ENCODE results near the gene DOC2A. TPM values are rescaled to one million over a fixed set of nuclear protein-coding genes. Genes with fewer than 3 reads are reported as not detected.
A peak's percentile ranks its signal among the peaks of the same experiment; 100 is the strongest.
"Not testable (repeated sequence)": the region's sequence is repeated elsewhere in the genome, so short reads cannot be mapped to it uniquely, and the experiment has no call there.

Gene DOC2A
- 24.7 and 29.6 TPM in 2 replicates for polyA plus RNA-seq (2014; cell fraction: cytosol; rRNA removed)
- polyA plus RNA-seq (2014; cell fraction: nucleus; rRNA removed), result 172 and 188 TPM in 2 replicates

DNA sequence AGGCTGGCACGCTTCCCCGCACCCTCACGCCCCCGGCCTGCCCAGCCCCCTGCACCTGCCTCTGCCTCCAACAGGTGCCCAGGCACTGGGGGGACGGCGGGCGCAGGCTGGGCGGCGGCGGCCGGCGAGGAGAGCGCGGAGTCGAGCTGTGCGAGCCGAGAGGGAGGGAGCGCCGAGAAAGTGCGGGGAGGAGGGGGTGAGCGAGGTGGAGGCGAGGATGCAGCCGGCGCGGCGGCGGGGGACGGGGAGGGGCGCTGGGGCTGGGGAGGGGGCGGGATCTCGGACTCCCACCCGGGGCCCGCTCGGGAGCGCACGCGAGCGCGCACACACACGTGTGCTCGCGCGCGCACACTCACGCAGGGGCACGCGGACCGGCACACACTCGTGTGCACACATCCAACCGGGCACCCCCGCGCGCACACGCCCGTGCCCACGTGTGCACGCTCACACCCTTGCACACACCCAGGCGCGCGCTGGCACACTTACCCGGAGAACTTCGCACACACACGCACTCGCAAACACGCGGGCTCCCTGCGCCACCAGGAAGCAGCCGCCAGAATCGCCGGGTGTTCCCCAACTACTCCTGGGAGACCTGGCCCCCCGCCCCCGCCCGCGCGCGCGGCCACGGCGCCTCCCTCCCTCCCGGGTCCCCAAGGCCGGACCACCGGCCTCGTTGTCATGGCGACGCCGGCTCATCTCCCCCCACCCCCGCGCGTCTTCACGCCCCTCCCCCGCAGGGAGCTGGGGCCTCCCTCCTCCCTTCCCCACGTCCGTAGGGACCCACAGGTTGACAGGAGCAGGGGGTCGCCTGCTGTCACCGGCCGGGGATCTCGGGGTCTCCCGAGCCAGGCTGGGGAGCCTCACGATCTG is at the start of gene DOC2A:
Gene DOC2A, minus strand, starts transcription at position 184 of the 870 bp plus-strand sequence. CDS start 805 bp downstream, outside the sequence.
- peak; percentile 67 for DNase-seq (ENCODE audit: low spot score)

DNA sequence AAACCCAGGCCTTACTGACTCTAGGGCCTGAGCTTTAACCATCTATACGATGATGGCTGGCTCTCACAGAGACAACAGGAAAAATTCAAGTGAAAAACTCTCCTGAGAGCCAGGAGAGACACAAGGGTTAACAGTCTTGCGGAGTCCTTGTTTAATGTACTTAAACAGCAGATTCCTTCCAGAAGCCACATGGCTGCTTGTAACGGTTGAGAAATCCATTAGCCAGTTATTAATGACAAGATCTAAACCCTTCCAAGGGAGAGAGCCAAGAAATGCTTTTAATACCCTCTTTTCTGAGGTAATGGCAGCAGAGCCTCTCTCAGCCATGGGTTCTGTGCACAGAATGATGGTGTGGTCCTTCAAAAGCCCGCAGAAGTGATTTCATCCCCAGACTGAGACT is 49.5 kb upstream of the DOC2A start:
- DNase-seq (ENCODE audit: low spot score), result no peak

DNA sequence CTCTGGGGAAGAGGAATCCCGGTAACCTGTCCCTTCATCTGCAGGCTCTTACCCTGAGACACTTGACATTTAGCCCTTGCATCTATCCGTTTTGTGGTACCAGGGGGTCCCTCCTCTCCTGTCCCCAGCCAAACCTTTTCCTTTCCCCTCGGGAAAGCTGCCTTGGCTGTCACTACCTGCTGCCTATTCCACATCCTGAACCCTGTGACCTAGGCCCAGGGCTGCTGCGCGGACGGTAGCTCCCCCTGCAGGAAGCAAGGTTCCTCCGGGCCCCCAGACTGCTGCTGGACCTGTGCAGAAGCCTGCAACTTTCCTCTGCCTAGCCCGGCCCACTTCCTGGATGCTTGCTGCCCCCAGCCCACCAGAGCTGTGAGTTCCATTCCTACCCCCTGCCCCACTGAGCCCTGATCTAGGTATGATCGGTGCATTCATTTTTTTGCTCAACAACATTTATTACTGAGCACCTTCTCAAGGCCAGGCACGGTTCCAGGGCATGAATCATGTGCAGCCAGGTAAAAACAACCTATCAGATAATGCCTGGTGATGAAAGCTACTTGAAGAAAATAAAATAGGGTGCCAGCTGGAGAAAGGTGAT is 44.2 kb upstream of the DOC2A start:
- peak; percentile 52 for DNase-seq (ENCODE audit: low spot score)

DNA sequence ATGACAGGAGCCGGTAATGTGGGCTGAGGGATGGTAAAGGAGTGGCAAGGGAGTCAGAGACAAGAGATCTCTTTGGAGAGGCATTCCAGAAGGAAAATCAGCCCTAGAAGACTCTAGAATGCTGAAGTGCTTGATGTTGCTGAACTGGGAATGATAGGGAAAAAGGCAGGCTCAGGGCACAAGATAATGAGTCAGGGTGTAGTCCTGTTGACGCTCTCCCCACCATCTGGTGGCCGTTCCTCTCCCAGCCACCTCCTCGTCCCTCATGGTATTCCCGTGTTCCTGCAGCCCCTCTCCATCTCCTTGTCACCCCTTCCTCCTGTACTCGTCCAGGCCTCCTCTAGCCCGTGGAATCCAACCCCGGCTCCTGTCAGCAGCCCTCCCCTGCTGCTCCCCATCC is 43.6 kb upstream of the DOC2A start:
- no peak for DNase-seq (ENCODE audit: low spot score)

DNA sequence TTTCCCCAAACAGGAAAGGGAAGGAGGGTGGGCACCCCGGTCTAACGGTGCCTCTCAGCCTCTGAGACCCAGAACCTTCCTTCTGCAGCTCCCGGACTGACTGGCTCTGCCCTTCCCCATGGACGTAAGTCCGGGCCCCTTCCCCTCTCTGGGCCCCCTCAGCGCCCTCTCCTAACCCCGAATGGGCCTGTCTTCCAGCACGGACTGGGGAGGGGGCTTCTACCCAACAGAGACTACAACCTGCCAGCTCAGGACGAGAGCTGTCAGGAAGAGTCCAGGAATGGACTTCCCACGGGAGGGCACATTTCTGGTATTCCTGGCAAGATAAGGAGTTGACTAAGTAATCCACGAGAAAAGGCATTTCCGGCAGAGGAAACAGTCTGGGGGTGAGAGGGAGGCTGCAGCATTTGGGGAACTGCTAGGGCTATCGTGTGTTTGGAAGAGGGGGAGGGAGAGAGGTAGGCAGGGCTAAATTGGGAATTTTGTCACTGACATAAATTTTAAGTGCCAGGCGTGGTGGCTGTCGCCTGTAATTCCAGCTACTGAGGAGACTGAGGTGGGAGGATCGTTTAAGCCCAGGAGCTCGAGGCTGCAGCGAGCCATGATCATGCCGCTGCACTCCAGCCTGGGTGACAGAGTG is 42.7 kb upstream of the DOC2A start:
- DNase-seq (ENCODE audit: low spot score), result no peak

DNA sequence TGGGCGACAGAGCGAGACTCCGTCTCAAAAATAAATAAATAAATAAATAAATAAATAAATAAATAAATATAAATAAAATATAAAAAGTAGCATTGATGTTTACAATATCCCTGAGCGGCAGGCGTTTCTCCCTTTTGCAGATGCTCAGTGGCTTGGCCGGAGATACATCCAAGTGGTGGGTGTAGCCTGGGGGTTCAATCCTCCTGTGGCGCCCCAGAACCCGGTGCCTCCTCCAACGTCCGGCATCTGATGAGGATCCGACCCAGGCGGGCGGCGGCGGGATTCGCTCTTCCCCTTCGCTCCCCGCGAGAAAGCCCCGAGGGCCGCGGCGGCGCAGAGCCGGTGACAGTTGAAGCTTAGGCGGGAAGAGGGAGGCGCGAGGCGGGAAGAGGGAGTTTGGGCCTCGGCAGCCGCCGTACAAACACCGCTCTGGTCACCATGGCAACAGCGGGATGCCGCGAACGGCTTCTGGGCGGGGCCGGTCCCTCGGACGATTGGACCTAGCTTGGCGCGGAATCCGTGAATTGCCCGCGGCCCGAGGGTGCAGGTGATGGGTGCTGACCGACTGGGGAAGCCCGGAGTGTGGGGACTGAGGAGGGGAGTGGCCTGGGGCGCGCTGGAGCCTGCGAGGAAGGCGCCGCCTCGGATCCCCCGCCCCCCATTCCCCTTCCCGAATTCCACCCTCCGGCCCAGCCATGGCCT is 42.0 kb upstream of the DOC2A start:
- DNase-seq (ENCODE audit: low spot score), result peak; percentile 90

DNA sequence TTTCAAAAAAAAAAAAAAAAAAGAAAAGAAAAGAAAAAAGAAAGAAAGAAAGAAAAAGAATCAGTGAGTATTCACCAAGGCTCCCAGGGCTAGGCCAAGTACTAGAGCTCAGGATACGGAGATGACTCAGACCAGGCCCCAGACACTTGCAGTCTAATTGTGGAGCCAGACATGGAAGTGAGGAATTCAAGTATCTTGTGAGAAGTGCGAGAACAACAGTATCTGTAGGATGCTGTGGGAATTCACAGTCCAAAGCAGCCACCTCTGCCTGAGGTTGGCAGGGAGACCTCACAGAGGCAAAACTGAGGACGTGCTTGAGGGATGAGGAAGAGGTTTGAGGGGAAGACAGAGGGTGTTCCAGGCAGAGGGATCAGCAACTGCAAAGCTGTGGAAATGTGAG is 40.7 kb upstream of the DOC2A start:
- no peak for DNase-seq (ENCODE audit: low spot score)

DNA sequence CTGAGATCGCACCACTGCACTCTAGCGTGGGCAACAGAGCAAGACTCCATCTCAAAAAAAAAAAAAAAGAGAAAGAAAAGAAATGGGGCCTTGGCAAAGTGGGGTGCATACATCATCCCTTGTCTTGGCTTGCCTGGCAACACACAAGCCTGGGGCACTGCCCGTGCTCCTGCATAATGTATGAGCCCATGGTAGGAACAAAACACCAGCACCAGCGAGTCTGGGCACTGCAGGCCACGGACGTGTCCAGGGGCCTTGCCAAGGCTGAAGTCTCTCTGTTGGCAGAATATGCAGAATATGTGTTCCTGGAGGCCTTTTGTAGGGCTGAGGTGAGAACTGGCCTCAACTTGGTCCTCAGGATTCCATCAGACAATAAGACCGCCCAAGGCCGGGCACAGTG is 39.0 kb upstream of the DOC2A start:
- no peak for DNase-seq (ENCODE audit: low spot score)

DNA sequence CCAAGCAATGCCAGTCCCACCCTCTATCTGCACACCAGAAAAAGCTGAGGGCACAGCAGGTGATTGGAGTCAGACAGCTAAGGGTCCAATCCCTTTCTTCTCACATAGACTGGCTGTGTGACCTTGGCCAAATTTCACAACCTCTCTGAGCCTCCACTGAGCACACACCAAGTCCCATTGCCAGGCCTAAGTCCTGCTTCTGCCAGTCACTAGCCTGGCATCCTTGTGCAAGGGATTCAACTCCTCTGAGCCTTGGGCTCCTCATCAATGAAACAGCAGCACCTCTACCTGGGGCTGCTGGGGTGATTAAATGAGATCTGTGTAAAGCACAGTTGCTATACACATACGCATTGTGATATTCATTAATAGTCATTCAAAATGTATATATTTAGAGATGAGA is 35.8 kb upstream of the DOC2A start:
- DNase-seq (ENCODE audit: low spot score), result no peak

DNA sequence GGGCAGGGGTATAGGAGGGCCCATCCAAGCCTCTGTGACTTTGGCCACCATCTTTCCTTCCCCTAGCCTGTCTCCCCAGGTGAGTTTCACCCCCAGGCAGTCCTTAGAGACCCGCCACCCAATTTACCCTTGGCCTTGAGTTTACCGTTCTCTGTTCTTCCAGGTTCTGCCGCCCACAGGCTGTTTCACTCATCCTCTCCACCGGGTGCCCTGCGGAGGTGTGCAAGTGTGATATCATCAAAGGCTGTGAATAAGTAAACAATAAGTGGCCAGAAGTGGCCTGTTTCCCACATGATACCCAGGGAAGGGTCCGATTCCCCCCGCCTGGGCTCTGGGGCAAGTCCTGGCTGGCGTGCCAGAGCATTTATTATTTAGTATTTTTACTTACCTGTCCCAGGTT is 35.4 kb upstream of the DOC2A start:
- DNase-seq (ENCODE audit: low spot score), result no peak

DNA sequence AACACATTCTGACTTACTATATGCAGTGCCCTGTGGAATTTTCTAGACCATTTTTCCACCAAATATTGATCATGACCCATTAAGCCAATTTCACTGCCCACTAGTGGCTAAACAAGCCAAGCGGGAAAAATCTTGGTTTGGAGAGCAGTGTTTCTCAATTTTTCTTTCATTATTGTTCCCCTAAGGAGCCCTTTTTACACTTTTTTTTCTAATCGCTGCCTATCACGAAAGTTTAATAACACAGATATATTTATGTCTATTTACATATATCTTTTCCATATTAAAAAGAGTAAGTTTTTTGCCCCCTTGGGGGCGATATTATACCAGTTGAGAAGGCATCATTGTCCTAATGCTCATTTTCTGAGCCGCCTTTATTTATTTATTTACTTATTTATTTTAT is 31.0 kb upstream of the DOC2A start:
- no peak for DNase-seq (ENCODE audit: low spot score)

DNA sequence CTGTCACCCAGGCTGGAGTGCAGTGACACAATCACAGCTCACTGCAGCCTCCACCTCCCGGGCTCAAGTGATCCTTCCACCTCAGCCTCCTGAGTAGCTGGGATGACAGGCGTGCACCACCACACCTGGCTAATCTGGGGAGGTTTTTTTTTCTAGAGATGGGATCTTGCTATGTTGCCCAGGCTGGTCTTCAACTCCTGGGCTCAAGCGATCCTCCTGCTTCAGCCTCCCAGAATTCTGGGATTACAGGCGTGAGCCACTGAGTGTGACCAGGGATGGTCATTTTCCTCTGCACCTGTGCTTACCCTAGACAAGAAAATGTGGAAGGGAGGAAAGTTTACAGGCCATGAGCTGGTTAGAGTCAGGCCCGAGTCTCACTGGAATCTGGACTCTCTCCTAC is 29.9 kb upstream of the DOC2A start:
- DNase-seq (ENCODE audit: low spot score), result not testable (repeated sequence)

DNA sequence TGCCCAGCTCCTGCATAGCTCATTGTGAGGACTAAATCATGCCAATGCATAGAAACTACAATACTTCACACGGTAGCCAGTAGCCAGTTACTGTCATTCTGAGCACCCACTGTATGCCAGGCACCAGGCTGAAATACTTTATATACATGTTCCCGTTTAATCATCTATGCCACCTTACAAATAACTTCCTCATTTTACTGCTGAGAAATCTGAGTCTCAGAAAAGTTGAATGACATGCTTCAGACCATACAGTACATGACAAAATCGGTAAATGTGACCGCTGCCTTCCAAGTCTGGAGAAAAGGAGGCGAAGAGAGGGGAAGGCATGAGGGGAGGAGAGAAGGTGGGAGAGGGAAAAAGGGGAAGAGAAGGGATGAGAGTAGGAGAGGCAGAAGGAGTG is 29.4 kb upstream of the DOC2A start:
- no peak for DNase-seq (ENCODE audit: low spot score)

DNA sequence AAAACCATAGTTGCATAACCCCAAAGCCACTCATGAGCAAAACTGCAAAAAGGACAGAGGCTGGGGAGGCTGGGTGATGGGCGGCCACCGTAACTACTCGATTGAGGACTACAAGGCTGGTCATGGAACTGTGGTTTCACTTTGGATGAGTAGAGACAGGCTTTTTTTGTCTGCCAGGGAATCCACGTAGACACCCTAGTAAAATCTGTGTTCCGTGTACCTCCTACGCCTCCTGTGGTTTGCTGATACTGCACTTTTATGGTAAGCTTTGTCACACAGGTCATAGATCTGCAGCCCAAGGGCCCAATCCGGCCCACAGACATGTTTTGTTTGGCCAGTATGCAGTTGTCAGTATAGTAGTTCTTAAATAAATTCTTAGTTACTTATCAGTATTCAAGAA is 22.4 kb upstream of the DOC2A start:
- DNase-seq (ENCODE audit: low spot score), result no peak

DNA sequence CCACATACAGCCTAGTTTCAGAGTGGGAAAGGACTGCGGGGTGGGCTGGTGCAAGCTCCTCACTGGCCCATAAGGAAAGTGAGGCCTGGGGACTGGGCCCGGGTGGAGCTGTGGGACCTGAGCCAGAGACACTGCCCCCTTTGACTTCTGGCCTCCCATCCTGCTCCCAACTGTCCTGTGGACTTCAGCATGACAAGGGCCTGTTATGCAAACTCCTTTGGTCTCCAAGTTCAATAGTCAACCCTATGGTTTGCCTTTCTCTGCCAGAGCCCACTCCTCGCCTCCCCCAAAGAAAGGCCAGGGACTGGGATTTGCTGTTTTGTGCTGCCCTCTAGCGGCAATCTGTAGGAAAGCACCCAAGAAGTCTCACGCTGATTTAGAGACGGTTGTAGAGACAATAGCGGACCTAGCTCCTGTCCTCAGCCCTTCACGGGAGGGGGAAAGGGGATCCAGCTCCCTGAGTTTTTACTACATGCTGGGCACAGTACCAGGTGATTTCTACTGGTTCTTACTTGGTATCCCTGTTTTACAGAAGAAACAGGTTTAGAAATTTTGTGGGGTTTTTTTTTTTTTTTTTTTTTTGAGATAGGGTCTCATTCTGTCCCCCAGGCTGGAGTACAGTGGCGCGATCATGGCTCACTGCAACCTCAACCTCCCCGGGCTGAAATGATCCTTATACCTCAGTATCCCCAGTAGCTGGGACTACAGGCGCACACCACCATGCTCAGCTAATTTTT is 21.4 kb upstream of the DOC2A start:
- DNase-seq (ENCODE audit: low spot score), result peak; percentile 90

DNA sequence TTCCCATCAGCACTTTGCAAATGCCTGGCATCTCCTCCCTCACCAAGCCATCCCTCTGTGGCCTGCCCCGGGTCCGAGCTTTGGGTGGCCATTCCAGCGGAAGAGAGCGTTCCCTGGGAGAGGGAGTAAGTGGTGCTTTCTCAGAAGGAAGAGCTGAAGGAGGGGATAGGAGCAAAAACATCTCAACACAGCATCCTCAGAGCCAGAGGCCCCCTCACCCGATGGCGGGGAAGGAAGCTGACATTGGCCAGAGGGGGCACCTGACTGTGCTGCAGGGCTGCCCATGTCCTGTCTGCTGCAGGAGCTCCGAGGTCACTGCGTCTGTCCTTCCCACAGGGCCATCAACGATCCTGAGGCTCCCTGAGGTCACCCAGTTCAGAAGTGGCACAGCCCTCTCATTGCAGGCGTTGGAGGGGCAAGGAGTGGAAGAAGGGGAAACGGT is 20.7 kb upstream of the DOC2A start:
- no peak for DNase-seq (ENCODE audit: low spot score)

DNA sequence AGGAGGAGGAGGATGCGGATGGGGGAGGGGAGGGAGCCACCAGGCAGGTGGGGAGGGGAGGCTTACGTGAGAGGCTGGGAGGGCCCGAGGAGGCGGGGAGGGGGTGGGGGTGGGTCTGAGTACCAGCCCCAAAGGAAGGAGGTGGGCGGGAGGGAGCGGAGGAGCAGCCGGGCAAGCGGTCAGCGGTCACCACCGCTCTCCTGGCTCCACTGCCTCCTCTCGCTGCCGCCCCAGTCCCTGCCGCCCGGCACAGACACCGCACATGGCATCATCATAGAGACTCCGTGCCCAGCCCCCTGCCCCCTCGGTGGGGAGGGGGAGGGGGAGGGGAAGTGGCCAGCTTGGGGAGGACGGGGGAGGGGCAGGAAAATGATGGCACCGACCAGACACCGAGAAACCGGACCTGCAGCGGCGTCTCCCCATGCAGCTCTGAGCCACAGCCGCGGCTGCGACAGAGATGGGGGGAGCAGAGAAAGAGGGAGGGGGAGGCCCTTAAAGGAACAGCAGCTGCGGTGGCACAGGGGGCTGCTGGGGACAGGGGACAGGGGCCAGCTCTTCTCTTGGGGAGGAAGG is 20.1 kb upstream of the DOC2A start, which contains the start of gene TLCD3B:
Gene TLCD3B, minus strand, starts transcription at position 431 of the 573 bp plus-strand sequence. CDS start 744 bp downstream, outside the sequence.
- DNase-seq (ENCODE audit: low spot score), result peak; percentile 62

DNA sequence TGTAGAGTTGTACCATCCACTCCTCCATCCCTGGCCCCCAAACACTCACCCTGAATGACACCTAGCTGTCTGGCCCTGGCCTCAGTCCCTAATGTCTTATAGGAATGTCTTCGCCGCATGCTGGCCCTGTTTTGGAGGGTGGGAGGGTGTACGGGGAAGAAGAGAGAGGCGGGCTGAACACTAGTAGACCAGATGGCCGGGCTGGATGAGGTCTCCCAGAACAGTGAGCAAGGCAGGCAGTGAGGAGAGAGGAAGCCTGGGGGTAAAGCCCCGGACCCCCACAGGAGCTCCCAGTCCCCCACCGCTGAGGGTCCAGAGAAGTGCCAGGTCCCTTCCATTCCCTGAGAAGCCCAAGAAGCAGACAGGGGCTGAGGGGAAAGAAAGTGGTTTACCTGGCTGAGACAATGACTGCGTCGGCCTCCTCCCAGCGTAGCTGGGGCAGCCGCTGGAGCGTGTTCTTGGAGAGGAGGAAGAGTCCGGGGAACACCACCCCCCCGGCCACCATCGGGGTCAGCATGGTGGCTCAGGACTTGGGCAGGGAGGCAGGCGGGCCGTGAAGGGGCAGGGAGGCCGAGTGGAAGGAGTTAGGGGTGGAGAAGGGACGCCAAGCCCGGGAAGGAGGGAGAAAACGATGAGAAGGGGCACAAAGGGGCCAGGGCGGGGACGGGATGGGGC is 19.3 kb upstream of the DOC2A start:
- DNase-seq (ENCODE audit: low spot score), result no peak

DNA sequence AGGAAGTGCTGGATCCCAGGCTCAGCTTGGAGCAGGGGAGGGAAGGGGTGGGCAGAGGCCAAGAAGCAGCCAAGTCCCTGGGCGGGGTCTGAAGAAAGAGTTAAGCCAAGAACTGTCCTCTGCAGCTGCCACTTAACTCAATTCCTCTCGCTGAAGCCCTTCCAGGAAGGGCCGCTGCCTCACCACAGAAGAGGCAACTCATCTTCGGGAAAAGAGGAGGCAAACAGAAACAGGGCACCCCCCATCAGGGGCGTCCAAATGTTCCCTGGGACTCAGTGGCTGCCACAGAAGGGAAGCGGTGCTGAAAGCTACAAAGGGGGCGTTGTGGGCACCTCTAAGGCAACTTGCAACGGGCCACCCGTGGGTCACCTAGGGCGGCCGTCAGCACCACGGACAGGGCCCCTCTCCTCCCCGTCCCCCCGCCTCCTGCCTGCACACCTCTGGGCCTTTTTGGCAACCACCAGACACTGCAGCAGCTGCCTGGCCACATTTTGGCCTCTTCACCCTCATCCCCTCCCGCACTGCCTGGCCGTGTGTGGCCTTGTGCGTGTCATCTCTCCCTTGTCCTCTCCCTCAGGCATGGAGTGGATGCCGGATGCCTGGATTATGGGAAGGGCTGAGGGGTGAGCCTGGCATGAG is 17.7 kb upstream of the DOC2A start:
- DNase-seq (ENCODE audit: low spot score), result peak; percentile 52

Data from SK-N-DZ (cell line).